Activated naive CD4-positive, alpha-beta T cell treated with anti-CD3 and anti-CD28 coated beads, Interleukin-2, amount 50 U/mL, for 72 hours (primary cell): ENCODE results near the gene LCN1. TPM values are rescaled to one million over a fixed set of nuclear protein-coding genes. Genes with fewer than 3 reads are reported as not detected.
"Not testable (repeated sequence)": the region's sequence is repeated elsewhere in the genome, so short reads cannot be mapped to it uniquely, and the experiment has no call there.

Experiments
- ATAC-seq, 2 donors: fragments of 150-1000 bp; cut with Tn5 transposase; 2 replicates each; pipeline ENCODE4 v1.10.0; 2021; ENCODE audit warnings: mild to moderate bottlenecking in 2 of 2, moderate library complexity in 2 of 2
- DNase-seq, 2 donors: peaks; one replicate each; pipeline ENCODE4 v3.0.0; 2021 to 2022; ENCODE audit warnings: low spot score in 2 of 2
- H3K27ac Mint-ChIP-seq, 2 donors: one replicate each; pipeline ENCODE4 v1.8.0; 2022; ENCODE audit warnings: mild to moderate bottlenecking in 2 of 2, mixed read lengths in 2 of 2
- H3K36me3 Mint-ChIP-seq, 2 donors: one replicate each; pipeline ENCODE4 v1.8.0; 2022; ENCODE audit warnings: mixed read lengths in 2 of 2
- H3K9me3 Mint-ChIP-seq, 2 donors: one replicate each; pipeline ENCODE4 v1.8.0; 2022; ENCODE audit warnings: mixed read lengths in 2 of 2
- total RNA-seq, 2 donors: library from RNA; stranded (reverse); gene quantifications; one replicate each; pipeline ENCODE4 v1.2.3, GENCODE V29; 2022

Gene LCN1
- total RNA-seq, 2 donors from 2014 or later: not detected

- no peaks in the 10 kb centered on the region for H3K36me3 Mint-ChIP-seq
- DNase-seq (peak in 1 of 2 donors; percentile 34), ATAC-seq (no peak)
- no peak overlapping the region for H3K27ac Mint-ChIP-seq
- no peaks in the 10 kb centered on the region for H3K9me3 Mint-ChIP-seq
Observed at GRCh38 chr9:135547756-135548736, 26.8 kb downstream of the LCN1 start.

DNA sequence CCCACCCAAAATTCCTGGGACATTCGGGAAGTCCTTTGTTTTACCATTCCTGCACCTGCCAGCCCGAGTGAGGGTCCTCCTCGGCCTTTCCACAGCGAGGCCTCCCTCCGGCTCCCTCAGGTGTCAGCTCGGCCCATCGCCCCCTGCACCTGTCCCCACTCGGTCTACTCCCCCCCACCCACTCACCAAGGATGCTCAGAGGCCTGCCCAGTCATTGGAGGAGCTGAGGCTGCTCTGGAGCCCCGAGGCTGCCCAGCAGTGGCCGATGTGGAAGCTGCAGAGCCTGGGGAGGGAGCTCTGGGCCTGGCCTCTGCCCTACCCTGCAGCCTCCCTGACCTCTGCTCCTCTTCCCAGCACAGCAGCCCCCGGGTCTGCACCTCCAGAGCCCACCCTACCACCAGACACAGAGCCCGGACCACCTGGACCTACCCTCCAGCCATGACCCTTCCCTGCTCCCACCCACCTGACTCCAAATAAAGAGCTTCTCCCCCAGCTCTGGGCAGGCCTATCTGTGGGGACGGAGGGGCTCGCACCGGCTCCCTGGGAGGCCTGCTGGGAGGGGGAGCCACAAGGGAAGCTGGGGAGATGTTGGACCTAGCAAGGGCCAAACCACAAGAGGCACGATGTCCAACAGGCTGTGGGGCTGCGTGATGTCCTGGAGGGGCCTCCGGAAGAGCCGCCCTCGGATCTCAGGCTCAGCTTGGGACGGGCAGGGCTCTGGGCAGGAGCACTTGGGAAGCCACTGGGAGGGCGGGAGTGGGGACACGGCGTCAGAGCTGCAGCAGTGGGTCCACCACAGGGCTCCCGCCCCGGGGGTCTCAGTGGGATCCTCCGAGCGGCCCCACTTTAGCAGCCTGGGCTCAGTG, 28.5 kb downstream of the LCN1 start:
- not testable (repeated sequence) for H3K9me3 Mint-ChIP-seq, H3K36me3 Mint-ChIP-seq, ATAC-seq

GRCh38 chr9:135550344-135550918, 29.2 kb downstream of the LCN1 start:
- no peaks in the 10 kb centered on the region for H3K9me3 Mint-ChIP-seq
- H3K27ac Mint-ChIP-seq: no peak overlapping the region
- no peak for ATAC-seq
- DNase-seq: peak in 1 of 2 donors; percentile 38
- H3K36me3 Mint-ChIP-seq: no peaks in the 10 kb centered on the region

More for the DNA sequence above, 28.5 kb downstream of the LCN1 start:
- not testable (repeated sequence) for H3K27ac Mint-ChIP-seq
- peak in 1 of 2 donors; percentile 47 for DNase-seq

DNA sequence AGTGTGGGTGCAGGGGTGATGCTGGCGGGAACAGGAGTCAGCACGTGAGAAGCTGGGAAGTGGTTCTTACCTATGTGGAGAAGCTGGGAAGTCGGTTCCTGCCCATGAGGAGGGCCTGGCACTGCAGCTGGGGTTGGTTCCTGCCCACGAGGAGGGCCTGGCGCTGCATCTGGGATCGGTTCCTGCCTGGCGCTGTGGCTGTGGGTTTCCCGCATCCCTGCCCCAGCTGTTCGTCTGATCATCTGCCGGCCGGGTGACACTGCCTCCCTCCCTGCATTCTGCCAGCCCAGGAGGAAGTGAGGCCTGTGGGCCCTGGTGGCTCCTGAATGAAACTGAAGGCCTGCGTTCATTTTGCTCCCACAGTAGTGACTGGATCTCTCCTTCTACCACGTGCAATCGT, 29.8 kb downstream of the LCN1 start:
- DNase-seq (peak in 1 of 2 donors; percentile 33), ATAC-seq (no peak)
- Mint-ChIP-seq H3K9me3 (no peaks in the 10 kb centered on the region), H3K36me3 (no peaks in the 10 kb centered on the region), H3K27ac (no peak overlapping the region)

- H3K27ac Mint-ChIP-seq: no peak overlapping the region
- DNase-seq: peak in 1 of 2 donors; percentile 16
- no peak for ATAC-seq
- no peaks in the 10 kb centered on the region for H3K9me3 Mint-ChIP-seq
- H3K36me3 Mint-ChIP-seq: no peaks in the 10 kb centered on the region
Observed at GRCh38 chr9:135551456-135551855, 30.2 kb downstream of the LCN1 start.

DNA sequence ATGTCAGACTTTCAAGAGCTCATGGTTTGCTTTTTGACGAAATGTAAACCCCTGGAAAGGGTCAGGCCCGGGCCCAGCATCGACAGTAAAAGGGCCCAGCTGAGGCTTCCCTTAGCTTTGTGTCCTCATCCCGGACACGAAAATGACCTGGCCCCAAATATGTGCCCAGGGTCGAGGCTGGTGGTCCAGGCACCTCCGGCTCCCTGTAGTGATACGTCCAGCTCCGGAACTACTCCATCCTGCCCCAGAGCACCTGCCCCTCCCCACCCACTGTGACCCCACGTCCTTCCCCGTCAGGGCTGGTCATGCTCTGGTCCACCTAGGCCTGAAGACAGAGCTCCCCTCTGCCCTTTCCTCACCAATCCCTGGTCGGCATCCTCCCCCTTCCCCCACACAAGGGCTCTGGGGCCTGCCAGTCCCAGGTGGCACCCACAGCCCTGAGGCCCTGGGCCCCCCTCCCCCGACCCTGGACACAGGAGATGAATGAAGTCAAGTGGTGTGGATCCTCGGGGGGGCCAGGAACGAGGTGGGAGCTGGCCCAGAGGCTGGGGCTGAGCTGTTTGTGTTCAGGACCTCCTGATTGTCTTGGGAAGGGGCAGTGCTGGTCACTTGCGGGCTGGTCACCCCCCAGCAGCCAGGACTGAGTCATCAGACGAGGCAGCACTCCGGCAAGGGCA, 30.9 kb downstream of the LCN1 start:
- Mint-ChIP-seq H3K27ac (no peak overlapping the region), H3K36me3 (no peaks in the 10 kb centered on the region), H3K9me3 (no peaks in the 10 kb centered on the region)
- peak in 1 of 2 donors; percentile 45 for DNase-seq
- no peak for ATAC-seq

DNA sequence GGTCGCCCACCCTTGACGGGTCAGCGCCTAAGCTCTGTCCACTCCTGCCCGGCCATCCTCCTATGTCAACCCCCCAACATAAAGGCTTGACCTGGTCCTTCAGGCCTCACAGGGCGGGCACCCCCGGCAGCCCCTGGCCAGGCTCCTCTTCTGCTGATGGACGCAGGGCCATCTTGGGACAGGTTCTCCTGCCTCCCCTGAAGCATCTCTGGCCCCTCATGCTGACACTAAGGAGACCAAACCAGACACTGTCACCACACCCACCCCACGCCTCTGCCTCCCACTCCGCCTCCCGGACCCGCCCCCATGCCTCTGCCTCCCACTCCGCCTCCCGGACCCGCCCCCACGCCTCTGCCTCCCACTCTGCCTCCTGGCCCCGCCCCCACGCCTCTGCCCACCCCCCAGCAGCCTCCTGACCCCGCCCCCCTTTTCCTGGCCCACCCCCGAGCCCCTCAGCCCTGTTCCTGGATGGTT, 31.5 kb downstream of the LCN1 start:
- H3K27ac Mint-ChIP-seq: no peak overlapping the region
- no peak for DNase-seq
- H3K36me3 Mint-ChIP-seq: no peaks in the 10 kb centered on the region
- no peak for ATAC-seq
- no peaks in the 10 kb centered on the region for H3K9me3 Mint-ChIP-seq

GRCh38 chr9:135554718-135555117, 33.5 kb downstream of the LCN1 start:
- Mint-ChIP-seq H3K9me3 (no peaks in the 10 kb centered on the region), H3K27ac (no peak overlapping the region), H3K36me3 (no peaks in the 10 kb centered on the region)
- DNase-seq (no peak), ATAC-seq (no peak)

- Mint-ChIP-seq H3K36me3 (no peaks in the 10 kb centered on the region), H3K9me3 (no peaks in the 10 kb centered on the region), H3K27ac (no peak overlapping the region)
- peak in 1 of 2 donors; percentile 11 for DNase-seq
- ATAC-seq: no peak
Observed at GRCh38 chr9:135555203-135555602, 34.0 kb downstream of the LCN1 start.

DNA sequence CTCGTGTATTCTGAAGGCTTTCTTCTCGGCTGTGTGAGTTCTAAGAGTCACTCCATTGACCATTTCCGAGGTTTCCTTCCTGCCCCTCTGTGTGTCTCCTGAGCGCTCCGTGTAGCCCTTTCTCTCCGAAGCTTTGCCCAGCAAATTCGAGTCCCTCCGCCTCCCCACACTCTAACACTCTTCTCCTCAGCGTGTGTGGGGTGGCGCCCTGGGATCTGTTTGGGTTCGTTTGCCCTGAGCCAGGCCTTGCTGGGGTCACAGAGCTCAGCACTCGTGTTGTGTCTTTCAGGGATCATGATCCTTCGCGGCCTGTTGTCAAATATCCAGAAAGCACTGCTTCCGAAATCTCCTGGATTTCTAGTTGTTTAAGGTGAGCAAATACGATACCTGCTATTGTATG, 34.7 kb downstream of the LCN1 start:
- H3K36me3 Mint-ChIP-seq: no peaks in the 10 kb centered on the region
- no peak overlapping the region for H3K27ac Mint-ChIP-seq
- H3K9me3 Mint-ChIP-seq: no peaks in the 10 kb centered on the region
- DNase-seq (peak in 1 of 2 donors; percentile 18), ATAC-seq (no peak)

DNA sequence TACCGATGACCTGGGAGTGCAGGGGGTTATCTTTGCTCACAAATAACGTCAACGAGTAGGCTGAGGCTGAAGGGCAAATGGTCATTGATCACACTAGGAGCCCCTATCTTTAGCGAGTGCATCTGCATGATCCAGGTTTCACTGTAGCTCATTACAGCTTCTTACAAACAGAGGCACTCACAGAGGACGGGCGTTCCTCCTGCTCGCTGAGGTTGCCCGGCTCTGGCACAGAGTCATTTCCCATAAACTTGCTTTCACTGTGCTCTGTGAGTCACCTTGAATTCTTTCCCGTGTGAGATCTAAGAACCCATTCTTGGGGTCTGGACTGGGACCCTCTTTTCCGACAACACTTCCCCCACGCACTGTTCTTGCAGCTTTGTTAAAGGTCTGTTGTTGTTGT, 38.4 kb downstream of the LCN1 start:
- DNase-seq (peak in 1 of 2 donors; percentile 1), ATAC-seq (no peak)
- Mint-ChIP-seq H3K9me3 (no peaks in the 10 kb centered on the region), H3K27ac (no peak overlapping the region), H3K36me3 (no peaks in the 10 kb centered on the region)

DNA sequence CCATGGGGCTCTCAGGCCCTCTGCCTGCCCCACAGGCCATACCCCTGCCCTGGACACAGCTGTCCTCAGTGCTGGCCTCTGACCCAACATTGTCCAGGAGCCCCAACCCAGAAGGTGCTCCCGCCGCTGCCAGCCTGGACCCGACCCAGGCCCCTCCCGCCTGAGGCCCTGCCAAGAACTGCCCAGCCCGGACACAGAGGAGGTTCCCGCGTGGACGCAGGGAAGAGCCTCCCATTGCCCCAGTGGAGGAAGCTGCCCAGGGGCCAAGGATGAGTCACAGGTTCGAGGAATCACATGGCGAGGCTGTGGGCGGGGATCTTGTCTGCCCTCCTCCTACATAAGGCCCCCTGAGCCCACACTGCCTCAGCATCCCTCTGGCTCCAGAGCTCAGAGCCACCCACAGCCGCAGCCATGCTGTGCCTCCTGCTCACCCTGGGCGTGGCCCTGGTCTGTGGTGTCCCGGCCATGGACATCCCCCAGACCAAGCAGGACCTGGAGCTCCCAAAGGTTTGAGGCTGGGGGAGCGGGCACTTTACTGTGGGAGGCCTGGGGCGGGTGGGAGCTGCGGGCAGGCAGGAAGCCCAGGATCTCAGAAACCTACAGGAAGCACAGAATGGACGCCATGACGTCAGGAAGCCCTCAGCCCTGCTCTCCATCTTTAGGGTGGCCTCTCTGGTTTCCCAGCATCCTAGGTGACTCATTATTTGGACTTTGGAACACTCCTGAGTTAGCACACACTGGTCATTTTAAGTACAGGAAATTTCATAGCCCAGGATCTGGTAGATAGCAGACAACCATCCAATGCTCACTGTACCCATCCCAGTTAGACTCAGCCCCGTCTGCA, 40.4 kb downstream of the LCN1 start, which contains the start of gene PAEP:
PAEP (plus strand) TSS at position 366 of the 844 bp plus-strand sequence.
- Mint-ChIP-seq H3K27ac (no peak within 1 kb of the TSS), H3K36me3 (no peaks in the 10 kb centered on the region), H3K9me3 (no peaks in the 10 kb centered on the region)
- ATAC-seq (no peak), DNase-seq (no peak)

- DNase-seq (no peak), ATAC-seq (no peak)
- H3K36me3 Mint-ChIP-seq: no peaks in the 10 kb centered on the region
- H3K27ac Mint-ChIP-seq: no peak overlapping the region
- H3K9me3 Mint-ChIP-seq: no peaks in the 10 kb centered on the region
Observed at GRCh38 chr9:135562235-135562745, 41.0 kb downstream of the LCN1 start.

GRCh38 chr9:135563039-135563476, 41.8 kb downstream of the LCN1 start:
- ATAC-seq (no peak), DNase-seq (no peak)
- no peaks in the 10 kb centered on the region for H3K9me3 Mint-ChIP-seq
- no peak overlapping the region for H3K27ac Mint-ChIP-seq
- no peaks in the 10 kb centered on the region for H3K36me3 Mint-ChIP-seq

DNA sequence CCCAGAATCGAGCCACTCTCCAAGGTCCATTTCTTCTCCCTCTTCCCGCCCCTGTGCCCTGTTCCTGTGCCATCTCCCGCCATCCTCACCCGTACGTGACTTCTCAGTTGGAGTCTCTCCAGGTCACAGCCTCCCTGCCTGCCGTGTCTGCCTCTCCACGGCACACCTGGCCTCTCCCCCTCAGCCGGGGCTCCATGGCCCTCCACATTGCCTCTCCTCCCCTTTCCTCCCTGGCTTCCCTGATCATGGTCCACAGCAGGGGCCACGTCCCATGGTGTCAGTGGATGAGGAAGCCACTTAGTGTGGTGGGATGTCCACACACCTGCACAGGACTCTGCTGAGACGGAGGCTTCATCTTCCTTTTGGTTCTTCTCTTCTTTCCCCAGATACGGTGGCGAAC, 42.6 kb downstream of the LCN1 start:
- no peak for ATAC-seq
- no peak for DNase-seq
- no peaks in the 10 kb centered on the region for H3K9me3 Mint-ChIP-seq
- H3K36me3 Mint-ChIP-seq: no peaks in the 10 kb centered on the region
- H3K27ac Mint-ChIP-seq: no peak overlapping the region
